AG10803 (cell line): Measurements from ENCODE around the gene PRKAR2A.
A peak's percentile ranks its signal among the peaks of the same experiment; 100 is the strongest.
"Not testable (repeated sequence)": the region's sequence is repeated elsewhere in the genome, so short reads cannot be mapped to it uniquely, and the experiment has no call there.

Experiments used
- DNase-seq: peaks from one replicate; pipeline ENCODE4 v3.0.0; 2010; ENCODE audit warnings: low read depth
- H3K4me3 ChIP-seq: 2 replicates; pipeline ENCODE4 v1.5.1; 2011; ENCODE audit warnings: mild to moderate bottlenecking, low read length, control low read depth
- TF ChIP-seq, protein P1 (sequence below): conservative IDR thresholded peaks from 2 replicates; pipeline ENCODE4 v1.5.1; 2011; ENCODE audit warnings: mild to moderate bottlenecking, low read length, control low read depth, inconsistent platforms

The PRKAR2A gene

DNA sequence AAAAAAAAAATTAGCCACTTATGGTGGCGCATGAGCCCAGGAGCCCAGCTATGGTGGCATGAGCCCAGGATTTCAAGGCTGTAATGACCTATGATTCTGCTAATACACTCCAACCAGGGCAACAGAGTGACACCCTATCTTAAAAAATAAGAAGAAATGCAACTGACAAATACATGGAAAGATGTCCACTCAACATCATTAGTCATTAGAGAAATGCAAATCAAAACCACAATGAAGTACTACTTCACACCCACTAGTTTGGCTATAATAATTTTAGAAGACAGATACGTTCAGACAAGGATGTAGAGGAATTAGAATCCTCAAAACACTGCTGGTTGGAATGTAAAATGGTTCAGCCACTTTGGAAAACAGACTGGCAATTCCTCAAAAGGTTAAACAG lies 10.5 kb downstream of the PRKAR2A start:
- TF ChIP-seq, protein P1, sequence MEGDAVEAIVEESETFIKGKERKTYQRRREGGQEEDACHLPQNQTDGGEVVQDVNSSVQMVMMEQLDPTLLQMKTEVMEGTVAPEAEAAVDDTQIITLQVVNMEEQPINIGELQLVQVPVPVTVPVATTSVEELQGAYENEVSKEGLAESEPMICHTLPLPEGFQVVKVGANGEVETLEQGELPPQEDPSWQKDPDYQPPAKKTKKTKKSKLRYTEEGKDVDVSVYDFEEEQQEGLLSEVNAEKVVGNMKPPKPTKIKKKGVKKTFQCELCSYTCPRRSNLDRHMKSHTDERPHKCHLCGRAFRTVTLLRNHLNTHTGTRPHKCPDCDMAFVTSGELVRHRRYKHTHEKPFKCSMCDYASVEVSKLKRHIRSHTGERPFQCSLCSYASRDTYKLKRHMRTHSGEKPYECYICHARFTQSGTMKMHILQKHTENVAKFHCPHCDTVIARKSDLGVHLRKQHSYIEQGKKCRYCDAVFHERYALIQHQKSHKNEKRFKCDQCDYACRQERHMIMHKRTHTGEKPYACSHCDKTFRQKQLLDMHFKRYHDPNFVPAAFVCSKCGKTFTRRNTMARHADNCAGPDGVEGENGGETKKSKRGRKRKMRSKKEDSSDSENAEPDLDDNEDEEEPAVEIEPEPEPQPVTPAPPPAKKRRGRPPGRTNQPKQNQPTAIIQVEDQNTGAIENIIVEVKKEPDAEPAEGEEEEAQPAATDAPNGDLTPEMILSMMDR: no peak
- H3K4me3 ChIP-seq: no peak overlapping the region
- no peak for DNase-seq

DNA sequence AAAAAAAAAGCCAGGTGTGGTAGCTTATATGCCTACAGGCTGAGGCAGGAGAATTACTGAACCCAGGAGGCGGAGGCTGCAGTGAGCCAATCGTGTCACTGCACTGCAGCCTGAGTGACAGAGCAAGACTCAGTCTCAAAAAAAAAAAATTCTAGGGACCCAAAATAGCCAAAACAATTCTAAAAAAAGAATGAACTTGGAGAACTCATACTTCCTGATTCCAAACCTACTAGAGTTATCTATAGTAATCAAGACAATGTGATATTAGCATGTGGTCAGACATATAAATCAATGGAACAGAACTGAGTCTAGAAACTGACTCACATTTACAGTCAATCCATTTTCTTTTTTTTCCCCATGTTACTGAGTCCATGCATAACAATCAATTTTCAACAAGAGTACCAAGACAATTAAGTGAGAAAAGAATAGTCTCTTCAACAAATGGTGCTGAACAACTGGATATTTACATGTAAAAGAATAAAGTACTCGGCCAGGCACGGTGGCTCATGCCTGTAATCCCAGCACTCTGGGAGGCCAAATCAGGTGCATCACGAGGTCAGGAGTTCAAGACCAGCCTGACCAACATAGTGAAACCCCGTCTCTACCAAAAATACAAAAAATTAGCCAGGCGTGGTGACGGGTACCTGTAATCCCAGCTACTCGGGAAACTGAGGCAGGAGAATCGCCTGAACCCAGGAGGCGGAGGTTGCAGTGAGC lies 11.9 kb downstream of the PRKAR2A start:
- TF ChIP-seq, protein P1: no peak
- DNase-seq: peak; percentile 30
- H3K4me3 ChIP-seq: no peak overlapping the region

DNA sequence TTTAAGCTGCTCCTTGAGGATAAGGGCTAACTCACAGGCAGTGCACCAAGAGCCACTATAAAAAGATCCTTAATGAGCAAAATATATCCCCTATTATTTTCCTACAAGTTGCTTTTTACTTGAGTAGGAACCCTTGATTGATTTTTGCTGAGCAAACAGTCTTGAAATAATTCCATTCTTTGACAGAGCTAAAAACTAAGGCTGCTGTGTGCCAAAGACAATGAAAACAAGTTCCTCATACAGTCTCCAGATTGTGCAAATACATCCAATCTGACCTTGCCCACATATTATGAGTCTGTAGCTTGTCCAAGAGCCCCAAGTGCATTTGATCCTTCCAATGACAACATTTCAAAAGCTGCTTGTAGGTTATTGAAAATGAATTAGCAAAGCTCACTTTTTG lies 15.0 kb downstream of the PRKAR2A start:
- TF ChIP-seq, protein P1: no peak
- no peak overlapping the region for H3K4me3 ChIP-seq
- peak; percentile 26 for DNase-seq

DNA sequence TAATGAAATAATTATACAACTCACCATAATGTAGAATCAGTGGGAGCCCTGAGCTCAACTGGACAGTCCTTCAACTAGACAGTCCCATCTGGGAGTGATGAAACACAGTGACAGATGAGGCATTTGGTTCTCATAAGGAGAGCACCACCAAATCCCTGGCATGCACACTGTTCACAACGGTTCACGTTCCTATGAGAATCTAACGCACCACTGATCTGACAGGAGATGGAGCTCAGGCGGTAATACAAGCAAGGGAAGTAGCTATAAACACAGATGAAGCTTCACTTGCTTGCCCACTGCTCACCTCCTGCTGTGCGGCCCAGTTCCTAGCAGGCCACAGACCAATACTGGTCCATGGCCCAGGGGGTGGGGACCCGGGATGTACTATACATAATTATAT lies 17.0 kb downstream of the PRKAR2A start:
- H3K4me3 ChIP-seq: no peak overlapping the region
- TF ChIP-seq, protein P1: no peak
- peak; percentile 62 for DNase-seq

DNA sequence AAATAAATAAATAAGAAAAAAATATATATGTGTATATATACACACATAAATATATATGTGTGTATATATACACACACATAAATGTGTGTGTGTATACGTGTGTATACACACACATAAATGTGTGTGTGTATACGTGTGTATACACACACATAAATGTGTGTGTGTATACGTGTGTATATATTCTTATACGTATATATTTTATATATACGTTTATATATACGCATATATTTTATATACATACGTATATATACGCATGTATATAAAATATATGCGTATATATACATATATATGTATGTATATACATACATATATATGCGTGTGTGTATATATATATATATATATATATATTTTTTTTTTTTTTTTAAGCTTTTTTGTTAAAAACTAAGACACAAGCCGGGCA lies 18.1 kb downstream of the PRKAR2A start:
- not testable (repeated sequence) for H3K4me3 ChIP-seq, DNase-seq

DNA sequence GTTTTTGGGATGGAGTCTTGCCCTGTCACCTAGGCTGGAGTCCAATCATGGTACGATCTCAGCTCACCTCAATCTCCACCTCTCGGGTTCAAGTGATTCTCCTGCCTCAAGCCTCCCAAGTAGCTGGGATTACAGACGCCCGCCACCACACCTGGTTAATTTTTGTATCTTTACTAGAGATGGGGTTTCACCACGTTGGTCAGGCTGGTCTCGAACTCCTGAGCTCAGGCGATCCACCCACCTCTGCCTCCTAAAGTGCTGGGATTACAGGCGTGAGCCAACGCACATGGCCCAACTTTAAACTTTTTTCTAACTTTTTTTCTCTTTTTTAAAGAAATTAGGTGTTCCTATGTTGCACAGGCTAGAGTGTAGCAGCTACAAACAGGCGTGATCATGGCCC lies 19.8 kb downstream of the PRKAR2A start:
- H3K4me3 ChIP-seq, DNase-seq: not testable (repeated sequence)

DNA sequence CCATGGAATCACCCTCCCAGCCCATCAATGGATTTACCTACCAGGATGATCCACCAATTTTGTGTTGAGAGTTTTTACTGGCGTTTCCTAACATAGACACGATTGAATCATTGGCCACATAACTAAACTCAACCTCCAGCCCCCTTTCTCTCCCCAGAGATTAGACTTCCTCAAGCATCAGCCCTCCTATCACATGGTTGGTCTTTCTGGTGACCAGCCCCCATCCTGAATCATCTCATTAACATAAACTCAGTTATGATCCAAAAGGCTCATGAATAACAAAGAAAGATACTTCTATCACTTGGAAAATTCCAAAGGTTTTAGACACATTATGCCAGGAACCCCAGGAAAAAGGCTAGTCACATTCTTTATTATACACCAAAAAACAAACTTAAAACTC lies 21.2 kb downstream of the PRKAR2A start:
- TF ChIP-seq, protein P1: no peak
- peak; percentile 85 for DNase-seq
- no peak overlapping the region for H3K4me3 ChIP-seq

DNA sequence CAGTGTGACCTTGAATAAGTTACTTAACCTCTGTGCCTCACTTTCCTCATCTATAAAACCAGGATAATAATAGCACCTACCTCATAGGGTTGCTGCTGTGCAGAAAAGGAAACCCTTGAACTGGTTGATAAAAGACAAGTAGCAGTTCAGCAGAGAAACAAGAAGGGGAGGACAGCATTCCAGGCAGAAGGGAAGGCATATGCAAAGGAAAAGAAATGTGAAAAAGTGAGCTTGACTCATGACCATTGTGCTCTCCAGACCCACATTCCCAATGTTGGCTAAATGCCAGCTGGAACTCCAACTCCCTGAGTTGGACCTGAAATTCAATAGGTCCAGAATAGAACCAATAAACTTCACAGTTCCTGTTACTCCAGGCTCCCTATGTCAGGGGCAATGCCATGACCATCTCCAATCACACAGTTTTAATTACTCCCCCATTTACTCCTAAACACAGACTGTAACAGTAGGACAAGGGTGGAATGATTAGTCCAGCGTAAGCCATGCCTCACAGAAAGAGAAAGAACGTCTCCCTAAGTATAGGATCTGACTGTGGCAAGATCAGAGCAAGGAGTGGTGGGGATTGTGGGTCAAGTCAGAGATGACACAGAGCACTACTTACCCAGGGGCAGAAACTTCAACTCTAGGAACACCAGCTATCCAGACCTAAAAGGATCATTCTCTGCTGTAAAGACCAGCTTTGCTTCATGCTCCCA lies 26.9 kb downstream of the PRKAR2A start:
- no peak overlapping the region for H3K4me3 ChIP-seq
- TF ChIP-seq, protein P1: no peak
- peak; percentile 62 for DNase-seq
